Raji (cell line): Measurements from ENCODE around the gene UBE2L5.

Source experiments
- POLR2A ChIP-seq: IDR thresholded peaks from 2 replicates; pipeline ENCODE4 v1.6.1; 2011; ENCODE audit warnings: low read depth, low read length, control low read depth; ENCODE audit not compliant: insufficient read depth

UBE2L5 gene

GRCh38 chr13:30395192-30396158 lies 26.8 kb upstream of the UBE2L5 start:
- peak; percentile 72 for TF ChIP-seq POLR2A

DNA sequence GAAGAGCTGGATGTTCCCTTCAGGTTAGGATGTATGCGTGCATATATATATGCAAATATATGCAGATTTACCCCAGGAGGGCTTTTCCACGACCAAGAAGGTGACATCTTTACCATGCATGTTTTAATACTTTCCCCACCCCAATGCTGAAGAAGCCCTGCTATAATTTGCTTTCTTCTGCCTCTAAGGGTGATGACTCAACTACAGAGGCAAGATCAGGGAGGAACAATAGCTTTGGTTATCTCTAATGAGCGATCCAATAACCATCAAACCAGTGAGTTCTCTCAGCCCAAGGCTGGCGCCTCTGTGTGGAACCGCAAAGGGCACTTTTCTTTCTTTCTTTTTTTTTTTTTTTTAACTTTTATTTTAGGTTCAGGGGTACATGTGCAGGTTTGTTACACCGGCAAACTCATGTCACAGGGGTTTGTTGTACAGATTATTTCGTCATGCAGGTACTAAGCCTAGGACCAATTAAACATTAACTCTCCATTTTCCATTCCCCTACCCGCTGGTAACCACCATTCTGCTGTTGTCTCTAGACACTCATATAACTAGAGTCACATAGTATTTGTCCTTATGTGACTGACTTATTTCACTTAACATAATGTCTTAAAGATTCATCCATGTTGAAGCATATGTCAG lies 25.7 kb upstream of the UBE2L5 start:
- no peak for TF ChIP-seq POLR2A

- no peak for TF ChIP-seq POLR2A
These were observed 23.7 kb upstream of the UBE2L5 start for GRCh38 chr13:30398601-30399072.

- no peak for TF ChIP-seq POLR2A
These were observed 21.9 kb upstream of the UBE2L5 start for GRCh38 chr13:30400376-30400775.

- no peak for TF ChIP-seq POLR2A
These were observed 20.9 kb upstream of the UBE2L5 start for GRCh38 chr13:30401347-30401746.

DNA sequence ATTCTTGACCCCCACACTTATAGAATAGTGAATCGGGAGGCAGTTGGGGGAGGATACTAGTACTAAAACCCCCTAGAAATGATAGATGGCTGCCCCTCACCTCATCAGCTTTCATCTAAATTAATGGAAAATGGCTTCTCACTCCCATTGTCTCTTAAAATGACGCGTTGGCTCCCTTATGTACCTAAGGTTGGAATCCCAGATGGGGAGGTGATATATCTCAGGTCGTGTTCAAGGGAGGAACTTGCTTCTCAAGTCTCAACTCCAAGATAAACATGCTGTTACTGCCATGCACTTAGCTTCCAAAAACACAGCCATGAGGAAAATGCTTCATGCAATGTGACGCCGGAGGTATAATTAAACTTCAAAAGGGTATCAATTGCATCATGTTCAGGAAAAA lies 18.8 kb upstream of the UBE2L5 start:
- no peak for TF ChIP-seq POLR2A

DNA sequence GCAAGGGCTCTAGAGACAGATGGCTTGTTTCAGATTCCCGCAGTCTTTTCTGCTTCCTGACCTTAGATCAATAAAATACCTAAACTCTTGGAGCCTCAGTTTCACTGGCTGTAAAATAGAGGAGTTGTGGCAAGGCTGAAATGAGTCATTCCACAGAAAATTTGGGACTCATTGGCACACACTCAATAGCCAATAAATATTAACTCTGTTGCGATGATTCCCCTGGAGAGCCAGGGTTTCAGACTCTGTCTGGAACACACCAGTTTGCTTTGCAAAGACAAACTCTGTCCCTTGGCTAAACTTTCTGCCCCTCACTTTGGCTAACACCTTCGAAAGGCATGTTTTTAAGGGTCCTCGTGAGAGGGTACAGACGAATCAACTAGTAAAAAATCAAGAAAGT lies 18.1 kb upstream of the UBE2L5 start:
- TF ChIP-seq POLR2A, result no peak

GRCh38 chr13:30406779-30407416 lies 15.4 kb upstream of the UBE2L5 start:
- no peak for TF ChIP-seq POLR2A

DNA sequence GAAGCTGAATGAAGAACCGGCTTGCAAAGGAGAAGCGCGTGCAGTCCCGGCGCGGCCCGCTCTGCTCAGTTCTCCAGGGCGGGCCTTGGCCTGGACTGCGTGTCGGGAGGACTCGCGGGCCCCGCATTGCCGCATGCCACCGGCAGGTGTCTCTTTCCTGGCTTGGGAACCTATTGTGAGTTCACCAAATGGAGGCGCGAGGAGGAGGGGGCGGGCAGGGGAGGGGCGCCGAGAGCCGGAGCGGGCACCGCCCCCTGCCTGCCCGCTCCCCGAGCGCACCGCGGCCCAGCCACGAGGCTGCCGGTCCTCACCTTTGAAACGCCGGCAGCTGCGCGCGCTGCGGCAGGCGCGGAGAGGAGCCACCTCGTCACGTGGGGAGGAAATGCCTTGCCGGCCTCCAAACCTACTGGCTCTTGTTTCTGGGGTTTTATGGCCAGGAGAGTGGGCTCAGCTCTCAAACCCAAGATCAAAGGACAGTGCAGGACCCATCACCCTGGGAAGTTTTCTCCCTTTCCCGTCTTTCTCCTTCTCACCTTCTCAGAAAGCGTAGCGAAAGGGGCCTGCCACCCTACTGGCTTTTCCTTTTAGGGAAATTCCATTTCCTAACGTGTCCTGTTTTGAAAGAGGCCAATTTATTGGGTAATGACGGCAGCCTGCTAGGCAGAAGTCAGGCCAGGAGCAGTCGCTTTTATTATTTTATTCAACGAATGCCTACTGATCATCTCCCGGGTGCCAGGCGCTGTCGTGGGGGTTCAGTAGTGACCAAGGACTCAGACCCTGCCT lies 13.8 kb upstream of the UBE2L5 start:
- 0 out of 2 replicates have a peak, but pooled peaks have one; percentile 37 for TF ChIP-seq POLR2A

DNA sequence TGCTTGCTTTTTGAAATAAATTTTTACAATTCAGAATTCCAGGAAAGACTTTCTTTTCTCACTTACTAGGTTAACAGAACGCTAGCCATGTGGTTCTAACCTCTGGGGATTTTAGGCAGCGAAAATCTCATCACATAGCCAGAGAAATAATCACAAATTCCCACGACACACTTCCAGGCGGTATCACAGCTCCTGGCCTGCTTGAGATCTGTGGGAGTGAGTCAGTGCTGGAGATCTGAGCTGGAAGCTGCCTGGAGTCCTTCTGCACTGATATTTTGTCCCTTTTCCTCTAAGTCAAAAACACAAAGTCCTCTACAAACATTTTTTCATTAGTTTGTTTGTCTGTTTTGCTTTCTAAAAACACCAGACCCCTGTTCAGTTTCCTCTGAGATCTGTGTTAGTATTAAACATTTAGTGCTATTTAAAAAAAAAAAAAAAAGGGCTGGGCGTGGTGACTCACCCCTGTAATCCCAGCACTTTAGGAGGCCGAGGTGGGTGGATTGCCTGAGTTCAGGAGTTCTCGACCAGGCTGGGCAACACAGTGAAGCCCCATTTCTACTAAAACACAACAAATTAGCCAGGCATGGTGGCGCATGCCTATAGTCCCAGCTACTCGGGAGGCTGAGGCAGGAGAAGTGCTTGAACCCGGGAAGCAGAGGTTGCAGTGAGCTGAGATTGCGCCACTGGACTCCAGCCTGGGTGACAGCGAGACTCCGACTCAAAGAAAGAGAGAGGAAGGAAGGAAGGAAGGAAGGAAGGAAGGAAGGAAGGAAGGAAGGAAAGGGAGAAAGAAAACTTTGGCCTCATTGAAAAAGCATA lies 12.2 kb upstream of the UBE2L5 start:
- no peak for TF ChIP-seq POLR2A

DNA sequence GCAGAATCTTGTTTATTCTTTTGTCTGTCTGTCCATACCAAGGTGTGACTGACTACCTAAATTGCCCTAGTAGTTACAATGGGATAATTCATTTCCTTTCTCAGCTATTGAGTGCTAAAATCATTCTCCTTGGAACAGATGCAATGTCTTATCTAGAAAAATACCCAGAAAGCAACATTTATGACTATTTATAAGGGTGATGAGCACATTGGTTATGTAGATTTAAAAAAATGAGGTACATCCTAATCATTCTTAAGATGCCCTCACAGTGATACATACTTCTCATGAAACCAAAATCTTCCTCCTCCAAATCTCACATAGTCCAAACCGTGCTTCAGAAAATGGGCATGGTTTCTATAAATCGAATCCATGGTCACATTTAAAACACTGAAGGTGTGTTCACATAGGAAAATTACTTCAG lies 11.6 kb upstream of the UBE2L5 start:
- no peak for TF ChIP-seq POLR2A

DNA sequence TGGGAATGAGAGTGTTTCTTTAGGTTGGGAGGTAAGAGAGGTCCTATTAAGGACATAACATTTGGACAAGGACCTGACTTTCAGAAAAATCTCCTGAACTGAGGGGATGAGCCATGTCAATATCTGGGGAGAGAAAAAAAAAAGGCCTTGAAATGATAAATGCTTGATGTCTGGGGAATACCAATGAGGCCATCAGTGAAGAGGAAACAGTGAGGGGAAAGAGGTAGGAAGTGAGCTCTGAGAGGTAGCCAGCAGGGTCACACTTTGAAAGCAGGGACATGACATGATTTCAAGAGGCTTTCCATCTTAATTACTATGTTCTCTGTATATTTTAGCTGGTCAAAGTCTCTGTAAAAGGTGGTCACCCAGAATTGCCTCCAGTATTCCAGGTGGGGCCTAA lies 9.9 kb upstream of the UBE2L5 start:
- TF ChIP-seq POLR2A, result no peak

- TF ChIP-seq POLR2A, result no peak
These were observed 8.5 kb upstream of the UBE2L5 start for GRCh38 chr13:30413842-30414241.

- TF ChIP-seq POLR2A, result peak; percentile 34; the same call in 1 of the 2 replicates
These were observed 6.8 kb upstream of the UBE2L5 start for GRCh38 chr13:30415430-30416030.
